Measurements from ENCODE around the gene TEX264. TPM values are rescaled to one million over a fixed set of nuclear protein-coding genes. Genes with fewer than 3 reads are reported as not detected.
"Not testable (repeated sequence)": the region's sequence is repeated elsewhere in the genome, so short reads cannot be mapped to it uniquely, and the experiment has no call there.

Gene TEX264
- polyA plus RNA-seq, 1 donor (not counting 4 experiments of a cell fraction or from before 2014, with no cell fraction given) = 35.8 TPM

DNA sequence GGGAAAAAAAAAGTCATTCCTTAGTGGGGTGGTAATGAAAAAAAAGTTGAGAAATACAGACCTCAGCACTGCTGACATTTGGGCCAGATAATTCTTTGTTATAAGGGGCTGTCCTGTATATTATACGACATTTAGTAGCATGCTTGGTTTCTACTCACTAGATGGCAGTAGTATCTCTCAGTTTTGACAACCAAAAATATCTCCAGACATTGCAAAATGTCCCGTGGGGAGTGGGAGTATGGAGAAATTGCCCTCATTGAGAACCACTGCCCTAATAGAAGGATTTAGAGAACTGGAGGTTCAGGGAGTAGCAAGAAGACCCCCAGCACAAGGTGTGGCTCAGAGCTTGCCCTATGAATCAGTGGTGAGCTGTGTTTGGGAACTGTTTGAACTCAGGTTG, 28.6 kb upstream of the TEX264 start:
- H3K4me3 ChIP-seq (ENCODE audit: control insufficient read depth in 2 of 3, extremely low read depth in 1 of 3, insufficient read depth in 2 of 3, low read depth in 1 of 3, low read length in 3 of 3) = no peak overlapping the region
- DNase-seq (ENCODE audit: low read depth, low spot score) = no peak
- no peak for TF ChIP-seq EZH2 (IDR thresholded peaks at IDR 0.05; ENCODE audit: low read length)
- TF ChIP-seq, protein P1, sequence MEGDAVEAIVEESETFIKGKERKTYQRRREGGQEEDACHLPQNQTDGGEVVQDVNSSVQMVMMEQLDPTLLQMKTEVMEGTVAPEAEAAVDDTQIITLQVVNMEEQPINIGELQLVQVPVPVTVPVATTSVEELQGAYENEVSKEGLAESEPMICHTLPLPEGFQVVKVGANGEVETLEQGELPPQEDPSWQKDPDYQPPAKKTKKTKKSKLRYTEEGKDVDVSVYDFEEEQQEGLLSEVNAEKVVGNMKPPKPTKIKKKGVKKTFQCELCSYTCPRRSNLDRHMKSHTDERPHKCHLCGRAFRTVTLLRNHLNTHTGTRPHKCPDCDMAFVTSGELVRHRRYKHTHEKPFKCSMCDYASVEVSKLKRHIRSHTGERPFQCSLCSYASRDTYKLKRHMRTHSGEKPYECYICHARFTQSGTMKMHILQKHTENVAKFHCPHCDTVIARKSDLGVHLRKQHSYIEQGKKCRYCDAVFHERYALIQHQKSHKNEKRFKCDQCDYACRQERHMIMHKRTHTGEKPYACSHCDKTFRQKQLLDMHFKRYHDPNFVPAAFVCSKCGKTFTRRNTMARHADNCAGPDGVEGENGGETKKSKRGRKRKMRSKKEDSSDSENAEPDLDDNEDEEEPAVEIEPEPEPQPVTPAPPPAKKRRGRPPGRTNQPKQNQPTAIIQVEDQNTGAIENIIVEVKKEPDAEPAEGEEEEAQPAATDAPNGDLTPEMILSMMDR (optimal IDR thresholded peaks at IDR 0.05 in 1 of 3, IDR thresholded peaks at IDR 0.05 in 1 of 3, conservative IDR thresholded peaks at IDR 0.05 in 1 of 3; ENCODE audit: extremely low read depth in 1 of 3, insufficient read depth in 2 of 3, low read length in 3 of 3) = peak in 1 of 3 experiments; percentile 18
- no peaks in the 10 kb centered on the region for H4K20me1 ChIP-seq (ENCODE audit: control insufficient read depth, extremely low read depth, insufficient read depth, low read length)
- no peak overlapping the region for H3K9ac ChIP-seq (ENCODE audit: control insufficient read depth, extremely low read depth, insufficient read depth, low read length)
- peaks cover 4% of the 10 kb centered on the region for H3K4me1 ChIP-seq (ENCODE audit: control insufficient read depth, extremely low read depth, insufficient read depth, low read length)
- FAIRE-seq = no peak
- no peaks in the 10 kb centered on the region for H3K27me3 ChIP-seq (ENCODE audit: control insufficient read depth, extremely low read depth, insufficient read depth, low read length)
- H2AFZ ChIP-seq (ENCODE audit: control insufficient read depth, low read length) = no peak overlapping the region
- dilution Hi-C loops (cut with MboI; ENCODE audit: extremely low pct_ligation_motif_present, low sequenced_read_pairs) = no loop called here
- no peak overlapping the region for H3K4me2 ChIP-seq (ENCODE audit: control insufficient read depth, extremely low read depth, insufficient read depth, low read depth, low read length)
- no peaks in the 10 kb centered on the region for H3K9me3 ChIP-seq (ENCODE audit: control insufficient read depth, low read depth, low read length)
- H3K79me2 ChIP-seq (ENCODE audit: control insufficient read depth, insufficient read depth, low read length) = no peaks in the 10 kb centered on the region
- H3K36me3 ChIP-seq (ENCODE audit: control insufficient read depth in 2 of 2, extremely low read depth in 1 of 2, insufficient read depth in 2 of 2, low read length in 2 of 2) = peaks cover 35 to 61% of the 10 kb centered on the region in 2 experiments
- H3K9me1 ChIP-seq (ENCODE audit: control insufficient read depth, extremely low read depth, insufficient read depth, low read length) = no peaks in the 10 kb centered on the region
- no peak overlapping the region for H3K27ac ChIP-seq (ENCODE audit: control insufficient read depth, insufficient read depth, low read length)

DNA sequence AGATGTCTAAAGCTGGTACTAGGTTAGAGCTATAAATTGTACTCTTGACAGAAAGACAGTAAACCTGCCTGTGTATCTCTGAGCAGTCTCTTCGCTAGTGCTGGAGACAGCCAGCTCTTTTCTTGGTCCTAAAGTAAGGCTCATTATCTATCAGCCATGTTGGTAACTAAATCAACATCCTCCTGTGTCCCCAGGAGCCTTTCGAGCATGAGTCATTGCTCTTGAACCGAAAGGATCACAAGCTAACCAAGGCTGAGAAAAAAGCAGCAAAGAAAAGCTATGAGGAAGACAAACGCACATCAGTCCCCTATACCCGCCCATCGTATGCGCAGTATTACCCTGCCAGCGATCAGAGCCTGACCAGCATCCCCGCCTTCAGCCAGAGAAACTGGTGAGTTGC, 25.0 kb upstream of the TEX264 start:
- H3K9me3 ChIP-seq (ENCODE audit: control insufficient read depth, low read depth, low read length) = no peaks in the 10 kb centered on the region
- H3K27me3 ChIP-seq (ENCODE audit: control insufficient read depth, extremely low read depth, insufficient read depth, low read length) = no peaks in the 10 kb centered on the region
- dilution Hi-C loops (cut with MboI; ENCODE audit: extremely low pct_ligation_motif_present, low sequenced_read_pairs) = no loop called here
- H3K9ac ChIP-seq (ENCODE audit: control insufficient read depth, extremely low read depth, insufficient read depth, low read length) = no peak overlapping the region
- H3K4me2 ChIP-seq (ENCODE audit: control insufficient read depth, extremely low read depth, insufficient read depth, low read depth, low read length) = no peak overlapping the region
- H4K20me1 ChIP-seq (ENCODE audit: control insufficient read depth, extremely low read depth, insufficient read depth, low read length) = no peaks in the 10 kb centered on the region
- H3K27ac ChIP-seq (ENCODE audit: control insufficient read depth, insufficient read depth, low read length) = no peak overlapping the region
- peaks cover 21 to 43% of the 10 kb centered on the region in 2 experiments for H3K36me3 ChIP-seq (ENCODE audit: control insufficient read depth in 2 of 2, extremely low read depth in 1 of 2, insufficient read depth in 2 of 2, low read length in 2 of 2)
- FAIRE-seq (no peak), DNase-seq (ENCODE audit: low read depth, low spot score) (no peak)
- no peaks in the 10 kb centered on the region for H3K79me2 ChIP-seq (ENCODE audit: control insufficient read depth, insufficient read depth, low read length)
- TF ChIP-seq EZH2 (IDR thresholded peaks at IDR 0.05; ENCODE audit: low read length) = no peak
- TF ChIP-seq, protein P1 (optimal IDR thresholded peaks at IDR 0.05 in 1 of 3, IDR thresholded peaks at IDR 0.05 in 1 of 3, conservative IDR thresholded peaks at IDR 0.05 in 1 of 3; ENCODE audit: extremely low read depth in 1 of 3, insufficient read depth in 2 of 3, low read length in 3 of 3) = no peak
- H3K4me3 ChIP-seq (ENCODE audit: control insufficient read depth in 2 of 3, extremely low read depth in 1 of 3, insufficient read depth in 2 of 3, low read depth in 1 of 3, low read length in 3 of 3) = no peak overlapping the region
- no peaks in the 10 kb centered on the region for H3K9me1 ChIP-seq (ENCODE audit: control insufficient read depth, extremely low read depth, insufficient read depth, low read length)
- no peak overlapping the region for H2AFZ ChIP-seq (ENCODE audit: control insufficient read depth, low read length)
- H3K4me1 ChIP-seq (ENCODE audit: control insufficient read depth, extremely low read depth, insufficient read depth, low read length) = no peaks in the 10 kb centered on the region

DNA sequence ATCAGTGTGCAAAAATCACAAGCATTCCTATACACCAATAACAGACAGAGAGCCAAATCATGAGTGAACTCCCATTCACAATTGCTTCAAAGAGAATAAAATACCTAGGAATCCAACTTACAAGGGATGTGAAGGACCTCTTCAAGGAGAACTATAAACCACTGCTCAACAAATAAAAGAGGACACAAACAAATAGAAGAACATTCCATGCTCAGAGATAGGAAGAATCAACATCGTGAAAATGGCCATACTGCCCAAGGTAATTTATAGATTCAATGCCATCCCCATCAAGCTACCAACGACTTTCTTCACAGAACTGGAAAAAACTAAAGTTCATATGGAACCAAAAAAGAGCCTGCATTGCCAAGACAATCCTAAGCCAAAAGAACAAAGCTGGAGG, 18.9 kb upstream of the TEX264 start:
- H3K4me1 ChIP-seq (ENCODE audit: control insufficient read depth, extremely low read depth, insufficient read depth, low read length); H3K9ac ChIP-seq (ENCODE audit: control insufficient read depth, extremely low read depth, insufficient read depth, low read length); H4K20me1 ChIP-seq (ENCODE audit: control insufficient read depth, extremely low read depth, insufficient read depth, low read length); H3K4me2 ChIP-seq (ENCODE audit: control insufficient read depth, extremely low read depth, insufficient read depth, low read depth, low read length); FAIRE-seq; H3K79me2 ChIP-seq (ENCODE audit: control insufficient read depth, insufficient read depth, low read length); H3K9me1 ChIP-seq (ENCODE audit: control insufficient read depth, extremely low read depth, insufficient read depth, low read length); H3K36me3 ChIP-seq (ENCODE audit: control insufficient read depth in 2 of 2, extremely low read depth in 1 of 2, insufficient read depth in 2 of 2, low read length in 2 of 2); H3K27me3 ChIP-seq (ENCODE audit: control insufficient read depth, extremely low read depth, insufficient read depth, low read length); H3K4me3 ChIP-seq (ENCODE audit: control insufficient read depth in 2 of 3, extremely low read depth in 1 of 3, insufficient read depth in 2 of 3, low read depth in 1 of 3, low read length in 3 of 3); H3K9me3 ChIP-seq (ENCODE audit: control insufficient read depth, low read depth, low read length); dilution Hi-C loops (cut with MboI; ENCODE audit: extremely low pct_ligation_motif_present, low sequenced_read_pairs); H3K27ac ChIP-seq (ENCODE audit: control insufficient read depth, insufficient read depth, low read length); DNase-seq (ENCODE audit: low read depth, low spot score); H2AFZ ChIP-seq (ENCODE audit: control insufficient read depth, low read length): not testable (repeated sequence)

DNA sequence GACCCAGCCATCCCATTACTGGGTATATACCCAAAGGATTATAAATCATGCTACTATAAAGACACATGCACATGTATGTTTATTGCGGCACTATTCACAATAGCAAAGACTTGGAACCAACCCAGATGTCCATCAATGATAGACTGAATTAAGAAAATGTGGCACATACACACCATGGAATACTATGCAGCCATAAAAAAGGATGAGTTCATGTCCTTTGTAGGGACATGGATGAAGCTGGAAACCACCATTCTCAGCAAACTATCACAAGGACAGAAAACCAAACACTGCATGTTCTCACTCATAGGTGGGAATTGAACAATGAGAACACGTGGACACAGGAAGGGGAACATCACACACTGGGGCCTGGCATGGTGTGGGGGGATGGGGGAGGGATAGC, 17.6 kb upstream of the TEX264 start:
- H3K27me3 ChIP-seq (ENCODE audit: control insufficient read depth, extremely low read depth, insufficient read depth, low read length); H3K36me3 ChIP-seq (ENCODE audit: control insufficient read depth in 2 of 2, extremely low read depth in 1 of 2, insufficient read depth in 2 of 2, low read length in 2 of 2); H3K4me3 ChIP-seq (ENCODE audit: control insufficient read depth in 2 of 3, extremely low read depth in 1 of 3, insufficient read depth in 2 of 3, low read depth in 1 of 3, low read length in 3 of 3); H4K20me1 ChIP-seq (ENCODE audit: control insufficient read depth, extremely low read depth, insufficient read depth, low read length); H3K27ac ChIP-seq (ENCODE audit: control insufficient read depth, insufficient read depth, low read length); H3K79me2 ChIP-seq (ENCODE audit: control insufficient read depth, insufficient read depth, low read length); H3K9me3 ChIP-seq (ENCODE audit: control insufficient read depth, low read depth, low read length); H3K9ac ChIP-seq (ENCODE audit: control insufficient read depth, extremely low read depth, insufficient read depth, low read length); dilution Hi-C loops (cut with MboI; ENCODE audit: extremely low pct_ligation_motif_present, low sequenced_read_pairs); DNase-seq (ENCODE audit: low read depth, low spot score); H2AFZ ChIP-seq (ENCODE audit: control insufficient read depth, low read length); H3K4me2 ChIP-seq (ENCODE audit: control insufficient read depth, extremely low read depth, insufficient read depth, low read depth, low read length); H3K9me1 ChIP-seq (ENCODE audit: control insufficient read depth, extremely low read depth, insufficient read depth, low read length); H3K4me1 ChIP-seq (ENCODE audit: control insufficient read depth, extremely low read depth, insufficient read depth, low read length); FAIRE-seq: not testable (repeated sequence)

Data from keratinocyte (primary cell).